Stomach (tissue), 4 donors: ENCODE measurements around the gene ALG3.
A peak's percentile ranks its signal among the peaks of the same experiment; 100 is the strongest.

Experiments
- CTCF ChIP-seq, 7 experiments: fragments of 450-650 bp in 4 of 7; fragments of 200-600 bp in 3 of 7; sonication (generic) in 3 of 7; IDR thresholded peaks; one replicate each; pipeline ENCODE4 v1.5.1; 2016 to 2019; ENCODE audit warnings: antibody characterized with exemption in 7 of 7, control low read depth in 2 of 7, mild to moderate bottlenecking in 1 of 7
- POLR2A ChIP-seq, 4 donors: fragments of 450-650 bp; IDR thresholded peaks; one replicate each; pipeline ENCODE4 v1.6.1; 2016; ENCODE audit warnings: antibody characterized with exemption in 4 of 4, control low read depth in 2 of 4, mild to moderate bottlenecking in 1 of 4, moderate library complexity in 1 of 4

- peak in 4 of 7 experiments; percentile 10 to 23 (median 19) for TF ChIP-seq CTCF (IDR thresholded peaks at IDR 0.05)
- no peak for TF ChIP-seq POLR2A (IDR thresholded peaks at IDR 0.05)
Measured at GRCh38 chr3:184229394-184230080, 19.2 kb downstream of the ALG3 start, which contains the start of gene VWA5B2.
